HepG2 (cell line): ENCODE results near the gene TBC1D24. TPM values are rescaled to one million over a fixed set of nuclear protein-coding genes. Genes with fewer than 3 reads are reported as not detected.

Experiments
- ATAC-seq: fragments of 200-7000 bp; cut with Tn5 transposase; 3 replicates; pipeline ENCODE4 v1.9.1; 2020; ENCODE audit warnings: mild to moderate bottlenecking, moderate library complexity
- BruUV-seq: library from RNA; stranded (reverse); fragments of 400-500 nt; replicated peaks from 2 replicates; lab custom pipeline; 2021; lab: Mats Ljungman, UMichigan
- CTCF ChIA-PET: fragments of 300-600 bp; formaldehyde crosslinking; extraction: SDS; loops from one replicate; lab custom pipeline; 2021; ENCODE audit warnings: low total read pairs, inconsistent platforms, low intra/inter-chr PET ratio; lab: Yijun Ruan, JAX
- POLR2A ChIA-PET: fragments of 350-600 bp; sonication (Branson Sonifier 250); formaldehyde crosslinking; loops from one replicate; lab custom pipeline; 2020; ENCODE audit warnings: antibody characterized with exemption, inconsistent platforms; lab: Yijun Ruan, JAX
- DNase-seq: peaks from one replicate; pipeline ENCODE4 v3.0.0-alpha.2; 2015; ENCODE audit warnings: low spot score
- FAIRE-seq: peaks from 3 replicates; lab custom pipeline; 2011; peaks lifted over from hg19 to GRCh38; lab: Jason Lieb, UNC
- H2AFZ ChIP-seq: one replicate; pipeline ENCODE4 v1.6.1; 2011; ENCODE audit warnings: low read length, inconsistent platforms
- H3K27ac ChIP-seq: fragments of 300-600 bp; 3 replicates; pipeline ENCODE4 v1.8.0; 2011; ENCODE audit warnings: mixed run types, mild to moderate bottlenecking, mixed read lengths, low read length, inconsistent platforms; ENCODE audit not compliant: insufficient read depth; ENCODE audit errors: extremely low read length
- H3K27me3 ChIP-seq, 2 experiments: fragments of 200-600 bp in 1 of 2; 2 replicates in 1 of 2; 3 replicates in 1 of 2; pipeline versions ENCODE4 v1.6.0 to v1.8.0; 2011; ENCODE audit warnings: low read length in 2 of 2, mild to moderate bottlenecking in 2 of 2, moderate library complexity in 2 of 2, inconsistent platforms in 1 of 2; ENCODE audit not compliant: insufficient read depth in 2 of 2, control insufficient read depth in 1 of 2
- H3K36me3 ChIP-seq, 2 experiments: fragments of 200-600 bp in 1 of 2; replicated peaks in 1 of 2; 2 replicates in 1 of 2; 3 replicates in 1 of 2; pipeline versions ENCODE4 v1.5.1 to v1.8.0; 2011; ENCODE audit warnings: low read length in 2 of 2, inconsistent platforms in 1 of 2; ENCODE audit not compliant: insufficient read depth in 2 of 2, control insufficient read depth in 1 of 2
- H3K4me1 ChIP-seq: 2 replicates; pipeline ENCODE4 v1.5.1; 2012; ENCODE audit warnings: low read length, inconsistent platforms; ENCODE audit not compliant: insufficient read depth
- H3K4me2 ChIP-seq: 2 replicates; pipeline ENCODE4 v1.6.0; 2011; ENCODE audit warnings: low read depth, low read length, inconsistent platforms
- H3K4me3 ChIP-seq, 3 experiments: fragments of 200-600 bp in 1 of 3; sonication (generic), shearing (Covaris generic) in 1 of 3; replicated peaks in 1 of 3; 2 replicates each; pipeline ENCODE4 v1.5.1; 2011 to 2016; ENCODE audit warnings: low read length in 3 of 3, inconsistent platforms in 2 of 3, low read depth in 2 of 3, mild to moderate bottlenecking in 2 of 3, control low read depth in 1 of 3, mixed read lengths in 1 of 3; ENCODE audit not compliant: insufficient read depth in 1 of 3
- H3K79me2 ChIP-seq: one replicate; pipeline ENCODE4 v1.6.1; 2011; ENCODE audit warnings: low read length, inconsistent platforms; ENCODE audit not compliant: insufficient read depth
- H3K9ac ChIP-seq: 2 replicates; pipeline ENCODE4 v1.6.0; 2011; ENCODE audit warnings: mild to moderate bottlenecking, low read depth, low read length, inconsistent platforms; ENCODE audit not compliant: insufficient read depth
- H3K9me3 ChIP-seq: 2 replicates; pipeline ENCODE4 v1.5.1; 2012; ENCODE audit warnings: mild to moderate bottlenecking, low read length
- H4K20me1 ChIP-seq: 2 replicates; pipeline ENCODE4 v1.6.0; 2011; ENCODE audit warnings: inconsistent platforms, mild to moderate bottlenecking, low read length, moderate library complexity; ENCODE audit not compliant: insufficient read depth
- AHR ChIP-seq: IDR thresholded peaks from 2 replicates; pipeline ENCODE4 v1.6.1; 2018; ENCODE audit warnings: missing genetic modification reagents, missing compliant biosample characterization
- CENPBD1 ChIP-seq: sonication (generic); formaldehyde crosslinking; IDR thresholded peaks from 2 replicates; pipeline ENCODE4 v1.8.0; 2022; ENCODE audit warnings: missing genetic modification reagents, low read depth, mild to moderate bottlenecking, borderline replicate concordance
- DNMT1 ChIP-seq: sonication (generic); formaldehyde crosslinking; IDR thresholded peaks from 2 replicates; pipeline ENCODE4 v1.5.1; 2020; ENCODE audit warnings: mild to moderate bottlenecking, missing genetic modification reagents
- JUNB ChIP-seq: sonication (generic); formaldehyde crosslinking; IDR thresholded peaks from 2 replicates; pipeline ENCODE4 v1.8.0; 2022; ENCODE audit warnings: missing genetic modification reagents, mild to moderate bottlenecking, borderline replicate concordance
- MED1 ChIP-seq: sonication (generic); formaldehyde crosslinking; IDR thresholded peaks from 2 replicates; pipeline ENCODE4 v1.4.0; 2020; ENCODE audit warnings: missing genetic modification reagents
- NCOA5 ChIP-seq: sonication (generic); formaldehyde crosslinking; IDR thresholded peaks from 2 replicates; pipeline ENCODE4 v1.4.0; 2020; ENCODE audit warnings: missing genetic modification reagents
- PHB2 ChIP-seq: fragments of 450-650 bp; IDR thresholded peaks from 2 replicates; pipeline ENCODE4 v1.6.1; 2018; ENCODE audit not compliant: partially characterized antibody
- SAP130 ChIP-seq: IDR thresholded peaks from 2 replicates; pipeline ENCODE4 v1.6.1; 2016; ENCODE audit warnings: low read depth
- TEAD2 ChIP-seq: sonication (generic); formaldehyde crosslinking; IDR thresholded peaks from 2 replicates; pipeline ENCODE4 v1.9.0; 2021; ENCODE audit warnings: missing genetic modification reagents
- YY1 ChIP-seq: IDR thresholded peaks from 2 replicates; pipeline ENCODE4 v1.6.1; 2011; ENCODE audit warnings: low read length, low read depth, moderate library complexity, mild to moderate bottlenecking; ENCODE audit not compliant: insufficient read depth, insufficient replicate concordance
- ZBTB25 ChIP-seq: IDR thresholded peaks from 2 replicates; pipeline ENCODE4 v1.6.1; 2018; ENCODE audit warnings: missing genetic modification reagents
- ZHX1 ChIP-seq: sonication (generic); formaldehyde crosslinking; IDR thresholded peaks from 2 replicates; pipeline ENCODE4 v1.8.1; 2022; ENCODE audit warnings: low read depth, mild to moderate bottlenecking, missing genetic modification reagents
- ZNF724P ChIP-seq: sonication (generic); formaldehyde crosslinking; IDR thresholded peaks from 2 replicates; pipeline ENCODE4 v1.8.0; 2022; ENCODE audit warnings: missing genetic modification reagents, borderline replicate concordance
- WGBS: methylation state at CpG from one replicate; pipeline ENCODE4 v1.1.6; 2017; ENCODE audit warnings: low lambda C conversion rate; 5-methylcytosine and 5-hydroxymethylcytosine counted together
- in situ Hi-C: cut with HindIII; loops from 2 replicates; pipeline ENCODE4 v1.10.0; 2017; ENCODE audit warnings: low pct_unique_long_range_greater_than_20kb; ENCODE audit not compliant: extremely low pct_ligation_motif_present
- intact Hi-C: fragments of 100-400 bp; cut with micrococcal nuclease; formaldehyde crosslinking; loops from one replicate; pipeline ENCODE4 v1.10.0; 2022; ENCODE audit not compliant: unreplicated experiment
- polyA plus RNA-seq, 8 experiments: library from polyadenylated mRNA; depleted of rRNA in 3 of 8; stranded (reverse) in 7 of 8; unstranded in 1 of 8; fragments of >200 nt; fragmentation: Illumina TruSeq in 4 of 8; extraction: Trizol in 4 of 8; gene quantifications; 2 replicates each; pipeline versions ENCODE4 v1.2.1 to v1.2.3, GENCODE V29; 2011 to 2016; ENCODE audit warnings: low read depth in 4 of 8, missing spikeins in 1 of 8, mixed read lengths in 1 of 8; ENCODE audit not compliant: insufficient read depth in 1 of 8
- total RNA-seq, 5 experiments: library from RNA; depleted of rRNA; stranded (reverse); fragments of >200 nt; fragmentation: Illumina TruSeq; extraction: Trizol; gene quantifications; 2 replicates each; pipeline ENCODE4 v1.2.3, GENCODE V29; 2016; ENCODE audit warnings: low read depth in 1 of 5

TBC1D24 gene
- total and polyA plus RNA-seq, 2 of the 13 experiments (the other 11 are each of a cell fraction or from before 2014, with no cell fraction given), result 7.7 to 13.7 TPM

GRCh38 chr16:2469399-2470233, 5.3 kb upstream of the TBC1D24 start:
- peaks cover 8 to 25% of the 10 kb centered on the region in 2 experiments for H3K27me3 ChIP-seq
- CTCF ChIA-PET, result no interaction called here
- intact Hi-C loops, result loop anchor here (5.0 kb wide), 1 partner anchor 37 kb away; no protein-coding TSS in a partner anchor
- POLR2A ChIA-PET, result interaction anchor here (1.3 to 1.7 kb wide), 4 partner anchors 10 to 218 kb away, joined by 3 to 6 read pairs (median 4); partner anchors contain the start of genes ECI1 and TEDC2
- H3K36me3 ChIP-seq, result no peaks in the 10 kb centered on the region
- no peak for FAIRE-seq
- DNase-seq, result no peak
- H3K4me2 ChIP-seq, result peak overlapping the region; percentile 83
- peak overlapping the region in 2 of 3 experiments; percentile 29 to 65; a peak in 2 of 6 replicates for H3K4me3 ChIP-seq
- H3K4me1 ChIP-seq, result peaks cover 51% of the 10 kb centered on the region
- in situ Hi-C loops, result no loop called here
- BruUV-seq, result no TSS peak
- 9% methylated on average over 10 of the region's 16 CpGs for WGBS
- H4K20me1 ChIP-seq, result no peaks in the 10 kb centered on the region; the same call in 1 of the 2 replicates
- H3K9me3 ChIP-seq, result no peaks in the 10 kb centered on the region
- TF ChIP-seq MED1, result no peak
- TF ChIP-seq SAP130 (CRISPR knock-in tag), result 0 out of 2 replicates have a peak, but pooled peaks have one; percentile 4
- TF ChIP-seq, all 625 proteins: peak for 1
- Histone ChIP-seq H3K79me2 (no peaks in the 10 kb centered on the region), H3K9ac (no peak overlapping the region), H3K27ac (no peak overlapping the region), H2AFZ (no peak overlapping the region)
- ATAC-seq, result no peak

GRCh38 chr16:2470234-2470601, 4.7 kb upstream of the TBC1D24 start:
- ATAC-seq (no peak), DNase-seq (no peak), FAIRE-seq (no peak)
- H3K36me3 ChIP-seq, result no peaks in the 10 kb centered on the region
- peak overlapping the region; percentile 89; the same call in 1 of the 2 replicates for H3K4me2 ChIP-seq
- H4K20me1 ChIP-seq, result no peaks in the 10 kb centered on the region; the same call in 1 of the 2 replicates
- TF ChIP-seq ZBTB25 (CRISPR knock-in tag) (no peak), NCOA5 (CRISPR knock-in tag) (no peak), AHR (no peak), ZNF724P (no peak), CENPBD1 (CRISPR knock-in tag) (no peak), DNMT1 (no peak), TEAD2 (CRISPR knock-in tag) (no peak), YY1 (no peak), JUNB (no peak), ZHX1 (no peak), PHB2 (no peak)
- no peak overlapping the region for H3K9ac ChIP-seq
- no peaks in the 10 kb centered on the region for H3K79me2 ChIP-seq
- H3K4me1 ChIP-seq, result peaks cover 51% of the 10 kb centered on the region
- H3K27ac ChIP-seq, result no peak overlapping the region
- H3K27me3 ChIP-seq, result peaks cover 8 to 25% of the 10 kb centered on the region in 2 experiments
- ChIA-PET CTCF (no interaction called here), POLR2A (interaction anchor here (1.3 kb wide), 1 partner anchor 40 kb away, joined by 3 read pairs; no protein-coding TSS in a partner anchor)
- intact Hi-C loops (loop anchor here (5.0 kb wide), 1 partner anchor 38 kb away; no protein-coding TSS in a partner anchor), in situ Hi-C loops (no loop called here)
- no peaks in the 10 kb centered on the region for H3K9me3 ChIP-seq
- BruUV-seq, result no TSS peak
- H2AFZ ChIP-seq, result no peak overlapping the region
- H3K4me3 ChIP-seq, result no peak overlapping the region
- 50% methylated on average over 2 of the region's 7 CpGs for WGBS
